Nephron (organoid): ENCODE data around the gene LIPE.

Source experiments
- H3K27ac Mint-ChIP-seq, 3 experiments: 2 replicates each; pipeline ENCODE4 v1.8.0; 2020; ENCODE audit warnings: mixed read lengths in 3 of 3, mild to moderate bottlenecking in 2 of 3, moderate library complexity in 1 of 3
- H3K27me3 Mint-ChIP-seq: 2 replicates; pipeline ENCODE4 v1.8.0; 2021; ENCODE audit warnings: low read depth, mild to moderate bottlenecking, moderate library complexity, mixed read lengths
- H3K36me3 Mint-ChIP-seq: 2 replicates; pipeline ENCODE4 v1.8.0; 2020; ENCODE audit warnings: low read depth, mixed read lengths
- H3K4me1 Mint-ChIP-seq: 2 replicates; pipeline ENCODE4 v1.8.0; 2020; ENCODE audit warnings: mixed read lengths
- H3K4me3 Mint-ChIP-seq, 3 experiments: 2 replicates each; pipeline ENCODE4 v1.8.0; 2020; ENCODE audit warnings: mild to moderate bottlenecking in 3 of 3, mixed read lengths in 3 of 3, moderate library complexity in 2 of 3
- H3K9me3 Mint-ChIP-seq: 2 replicates; pipeline ENCODE4 v1.8.0; 2020; ENCODE audit warnings: mixed read lengths
- TF ChIP-seq, protein P1 (sequence below), 3 experiments: fragments of 200-600 bp; sonication (generic); IDR thresholded peaks; one replicate each; pipeline ENCODE4 v1.5.0; 2021; ENCODE audit warnings: antibody characterized with exemption in 3 of 3; ENCODE audit not compliant: unreplicated experiment in 3 of 3

Gene LIPE

DNA sequence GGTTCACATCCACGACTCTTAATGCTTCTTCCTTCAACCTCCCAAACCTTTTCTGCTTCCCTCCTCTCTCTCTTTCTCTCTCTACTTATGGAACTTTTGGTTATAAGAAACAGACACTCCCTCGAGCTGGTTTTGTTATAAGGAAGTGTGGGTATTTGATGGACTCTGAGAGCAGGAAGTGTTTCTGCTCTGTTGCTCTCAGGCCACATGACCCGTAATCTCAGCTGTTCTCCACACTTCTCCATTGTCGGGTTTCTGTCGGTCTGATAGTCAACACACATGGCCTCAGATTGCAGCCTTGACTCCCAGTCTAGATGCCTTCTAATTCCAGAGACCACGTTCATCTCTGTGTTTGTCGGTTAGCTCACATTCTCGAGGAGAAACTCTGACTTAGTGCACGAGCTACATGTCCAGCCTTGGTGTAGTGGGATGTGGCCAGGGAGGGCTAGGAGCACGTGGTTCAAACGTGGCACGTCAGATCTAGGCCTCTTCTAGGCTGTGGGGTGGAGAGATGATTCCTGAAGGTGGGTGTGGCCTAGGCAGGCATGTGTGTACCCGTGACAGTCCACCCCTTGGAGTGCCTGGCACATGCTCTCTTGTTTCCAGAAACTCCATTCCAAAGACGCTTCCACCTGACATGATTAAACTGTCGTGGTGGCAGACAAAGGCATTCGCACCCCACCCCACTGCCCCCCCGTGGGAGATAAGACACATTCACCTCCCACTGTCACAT is 63.4 kb downstream of the LIPE start:
- H3K27ac Mint-ChIP-seq = no peak overlapping the region
- no peak overlapping the region for H3K4me3 Mint-ChIP-seq

DNA sequence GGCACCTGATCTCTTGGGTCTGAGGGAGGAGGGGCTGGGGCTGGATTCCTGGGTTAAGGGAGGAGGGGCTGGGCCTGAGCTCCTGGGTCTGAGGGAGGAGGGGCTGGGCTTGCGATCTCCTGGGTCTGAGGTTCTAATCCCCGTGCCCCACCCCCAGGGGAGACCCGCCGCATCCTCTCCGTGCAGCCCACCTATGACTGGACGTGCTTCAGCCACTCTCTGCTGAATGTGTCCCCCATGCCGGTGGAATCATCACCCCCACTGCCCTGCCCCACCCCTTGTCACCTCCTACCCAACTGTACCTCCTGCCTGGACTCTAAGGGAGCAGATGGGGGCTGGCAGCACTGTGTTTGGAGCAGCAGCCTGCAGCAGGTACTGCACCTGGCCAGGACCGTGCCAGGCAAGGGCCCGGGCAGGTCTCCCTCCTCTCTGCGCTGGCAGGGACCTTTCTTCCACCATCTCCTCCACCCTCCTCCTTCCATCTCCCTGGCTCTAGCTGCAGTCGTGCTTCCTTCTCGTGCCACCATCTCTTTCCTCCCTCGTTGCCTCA is 64.2 kb downstream of the LIPE start:
- Mint-ChIP-seq H3K27ac (no peak overlapping the region), H3K36me3 (peaks cover 60% of the 10 kb centered on the region), H3K27me3 (no peaks in the 10 kb centered on the region), H3K9me3 (no peaks in the 10 kb centered on the region), H3K4me3 (no peak overlapping the region), H3K4me1 (peaks cover 12% of the 10 kb centered on the region)
- TF ChIP-seq, protein P1, sequence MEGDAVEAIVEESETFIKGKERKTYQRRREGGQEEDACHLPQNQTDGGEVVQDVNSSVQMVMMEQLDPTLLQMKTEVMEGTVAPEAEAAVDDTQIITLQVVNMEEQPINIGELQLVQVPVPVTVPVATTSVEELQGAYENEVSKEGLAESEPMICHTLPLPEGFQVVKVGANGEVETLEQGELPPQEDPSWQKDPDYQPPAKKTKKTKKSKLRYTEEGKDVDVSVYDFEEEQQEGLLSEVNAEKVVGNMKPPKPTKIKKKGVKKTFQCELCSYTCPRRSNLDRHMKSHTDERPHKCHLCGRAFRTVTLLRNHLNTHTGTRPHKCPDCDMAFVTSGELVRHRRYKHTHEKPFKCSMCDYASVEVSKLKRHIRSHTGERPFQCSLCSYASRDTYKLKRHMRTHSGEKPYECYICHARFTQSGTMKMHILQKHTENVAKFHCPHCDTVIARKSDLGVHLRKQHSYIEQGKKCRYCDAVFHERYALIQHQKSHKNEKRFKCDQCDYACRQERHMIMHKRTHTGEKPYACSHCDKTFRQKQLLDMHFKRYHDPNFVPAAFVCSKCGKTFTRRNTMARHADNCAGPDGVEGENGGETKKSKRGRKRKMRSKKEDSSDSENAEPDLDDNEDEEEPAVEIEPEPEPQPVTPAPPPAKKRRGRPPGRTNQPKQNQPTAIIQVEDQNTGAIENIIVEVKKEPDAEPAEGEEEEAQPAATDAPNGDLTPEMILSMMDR (IDR thresholded peaks at IDR 0.05; ENCODE audit: unreplicated experiment in 3 of 3) = no peak

More for the DNA sequence above, 63.4 kb downstream of the LIPE start:
- TF ChIP-seq, protein P1 (IDR thresholded peaks at IDR 0.05; ENCODE audit: unreplicated experiment in 3 of 3) = no peak
- Mint-ChIP-seq H3K36me3 (peaks cover 56% of the 10 kb centered on the region), H3K27me3 (no peaks in the 10 kb centered on the region), H3K9me3 (no peaks in the 10 kb centered on the region), H3K4me1 (peaks cover 12% of the 10 kb centered on the region)

DNA sequence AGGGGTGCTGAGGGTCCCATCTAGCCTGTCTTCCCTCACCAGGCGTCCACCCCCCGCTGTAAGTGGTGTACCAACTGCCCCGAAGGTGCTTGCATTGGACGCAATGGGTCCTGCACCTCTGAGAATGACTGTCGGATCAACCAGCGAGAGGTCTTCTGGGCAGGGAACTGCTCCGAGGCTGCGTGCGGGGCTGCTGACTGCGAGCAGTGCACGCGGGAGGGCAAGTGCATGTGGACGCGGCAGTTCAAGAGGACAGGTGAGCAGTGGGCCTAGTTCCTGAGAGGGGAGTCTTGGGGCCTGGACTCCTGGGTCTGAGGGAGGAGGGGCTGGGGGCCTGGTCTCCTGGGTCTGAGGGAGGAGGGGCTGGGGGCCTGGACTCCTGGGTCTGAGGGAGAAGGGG is 64.8 kb downstream of the LIPE start:
- H3K4me1 Mint-ChIP-seq = peaks cover 7% of the 10 kb centered on the region
- no peaks in the 10 kb centered on the region for H3K9me3 Mint-ChIP-seq
- no peak overlapping the region for H3K27ac Mint-ChIP-seq
- no peak overlapping the region for H3K4me3 Mint-ChIP-seq
- TF ChIP-seq, protein P1 (IDR thresholded peaks at IDR 0.05; ENCODE audit: unreplicated experiment in 3 of 3) = no peak
- peaks cover 58% of the 10 kb centered on the region for H3K36me3 Mint-ChIP-seq
- no peaks in the 10 kb centered on the region for H3K27me3 Mint-ChIP-seq

DNA sequence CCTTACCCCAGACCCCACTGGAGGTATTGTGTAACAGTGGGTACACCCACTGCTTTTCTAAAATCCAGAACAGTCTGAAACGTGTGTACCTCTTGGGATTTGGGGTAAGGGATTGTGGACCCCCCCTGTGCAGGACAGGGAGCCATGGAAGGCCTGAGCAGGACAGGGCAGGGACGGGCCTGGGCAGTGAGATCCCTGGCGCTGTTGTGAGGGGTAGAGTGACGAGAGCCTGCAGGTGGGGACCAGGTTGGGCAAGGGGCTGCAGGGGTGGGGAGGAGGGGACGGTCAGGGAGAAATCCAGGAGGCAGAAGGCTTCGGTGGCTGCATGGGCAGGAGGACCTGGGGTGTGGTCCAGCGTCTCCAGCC is 65.7 kb downstream of the LIPE start:
- TF ChIP-seq, protein P1 (IDR thresholded peaks at IDR 0.05; ENCODE audit: unreplicated experiment in 3 of 3) = no peak
- Mint-ChIP-seq H3K9me3 (no peaks in the 10 kb centered on the region), H3K27ac (no peak overlapping the region), H3K27me3 (no peaks in the 10 kb centered on the region), H3K36me3 (peaks cover 55% of the 10 kb centered on the region), H3K4me1 (peaks cover 3% of the 10 kb centered on the region), H3K4me3 (no peak overlapping the region)

DNA sequence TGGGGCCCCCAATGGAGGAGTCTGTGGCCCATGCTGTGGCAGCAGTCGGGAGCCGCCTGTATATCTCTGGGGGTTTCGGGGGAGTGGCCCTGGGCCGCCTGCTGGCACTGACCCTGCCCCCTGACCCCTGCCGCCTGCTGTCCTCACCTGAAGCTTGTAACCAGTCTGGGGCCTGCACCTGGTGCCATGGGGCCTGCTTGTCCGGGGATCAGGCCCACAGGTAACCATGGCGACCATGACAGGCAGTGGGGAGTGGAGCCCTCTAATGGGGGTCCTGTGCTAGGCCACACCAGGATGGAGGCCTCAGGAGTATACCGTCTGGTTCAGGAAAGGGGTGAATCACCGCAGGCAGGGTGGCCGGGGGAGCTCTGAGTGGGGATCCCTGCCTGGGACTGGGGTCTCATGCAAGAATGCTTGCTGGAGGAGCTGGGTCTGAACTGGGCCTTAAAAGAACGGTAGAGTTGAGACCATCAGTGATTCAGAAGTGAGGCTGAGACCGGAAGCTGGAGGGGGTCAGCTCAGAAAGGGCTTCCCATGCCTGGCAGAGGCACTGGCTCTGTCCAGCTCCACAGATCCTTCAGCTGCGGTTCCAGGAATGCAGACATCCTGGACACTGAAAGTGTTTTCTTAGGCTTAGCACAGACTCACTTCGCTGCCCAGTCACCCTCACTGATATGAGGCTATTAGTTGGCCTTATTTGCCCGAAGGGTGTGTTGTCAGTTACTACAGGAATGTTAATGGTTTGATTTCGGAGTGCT is 66.2 kb downstream of the LIPE start:
- TF ChIP-seq, protein P1 (IDR thresholded peaks at IDR 0.05; ENCODE audit: unreplicated experiment in 3 of 3) = no peak
- no peaks in the 10 kb centered on the region for H3K9me3 Mint-ChIP-seq
- H3K27me3 Mint-ChIP-seq = no peaks in the 10 kb centered on the region
- H3K4me3 Mint-ChIP-seq = no peak overlapping the region
- no peak overlapping the region for H3K27ac Mint-ChIP-seq
- no peaks in the 10 kb centered on the region for H3K4me1 Mint-ChIP-seq
- H3K36me3 Mint-ChIP-seq = peaks cover 52% of the 10 kb centered on the region
